Measurements from ENCODE around the gene CRBN.
A peak's percentile ranks its signal among the peaks of the same experiment; 100 is the strongest.

Gene CRBN

DNA sequence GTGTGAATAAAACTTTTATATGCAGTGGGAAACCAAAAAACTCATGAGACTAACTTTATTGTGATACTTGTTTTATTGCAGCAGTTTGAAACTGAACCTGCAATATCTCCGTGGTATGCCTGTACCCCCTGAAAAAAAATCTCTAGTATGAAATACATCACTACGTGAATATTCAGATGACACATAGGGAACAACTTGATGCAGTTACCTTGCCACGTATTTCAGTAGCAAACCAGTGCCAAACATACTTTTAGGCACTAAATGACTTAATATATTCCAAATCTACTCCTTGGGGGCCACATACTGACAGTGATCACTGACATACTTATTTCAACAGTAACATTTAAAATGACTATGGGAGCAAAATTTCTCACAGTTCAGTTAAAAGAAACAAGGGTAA, 13.8 kb downstream of the CRBN start:
- DNase-seq, result no peak

- no peak for DNase-seq
These were observed 14.2 kb downstream of the CRBN start for GRCh38 chr3:3165241-3165640.

- DNase-seq, result no peak
These were observed 18.7 kb downstream of the CRBN start for GRCh38 chr3:3160826-3161225.

DNA sequence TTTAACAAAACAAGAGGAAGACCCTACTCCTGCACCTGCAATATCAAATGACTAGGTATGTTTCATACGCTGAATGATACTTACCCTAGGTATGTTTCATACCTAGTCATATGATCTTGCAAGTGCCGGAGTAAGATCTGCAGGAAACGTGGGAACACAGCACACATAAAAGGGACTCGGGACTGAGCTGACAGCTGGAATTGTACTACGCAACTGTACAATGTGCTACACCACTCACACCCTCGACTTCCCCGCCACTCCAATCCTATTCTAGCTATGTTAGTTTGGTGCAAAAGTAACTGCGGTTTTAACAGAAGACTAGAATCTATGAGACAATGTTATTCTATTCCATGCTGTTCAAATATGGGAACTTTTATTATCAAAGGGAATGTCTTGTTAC, 22.0 kb downstream of the CRBN start:
- no peak for DNase-seq

DNA sequence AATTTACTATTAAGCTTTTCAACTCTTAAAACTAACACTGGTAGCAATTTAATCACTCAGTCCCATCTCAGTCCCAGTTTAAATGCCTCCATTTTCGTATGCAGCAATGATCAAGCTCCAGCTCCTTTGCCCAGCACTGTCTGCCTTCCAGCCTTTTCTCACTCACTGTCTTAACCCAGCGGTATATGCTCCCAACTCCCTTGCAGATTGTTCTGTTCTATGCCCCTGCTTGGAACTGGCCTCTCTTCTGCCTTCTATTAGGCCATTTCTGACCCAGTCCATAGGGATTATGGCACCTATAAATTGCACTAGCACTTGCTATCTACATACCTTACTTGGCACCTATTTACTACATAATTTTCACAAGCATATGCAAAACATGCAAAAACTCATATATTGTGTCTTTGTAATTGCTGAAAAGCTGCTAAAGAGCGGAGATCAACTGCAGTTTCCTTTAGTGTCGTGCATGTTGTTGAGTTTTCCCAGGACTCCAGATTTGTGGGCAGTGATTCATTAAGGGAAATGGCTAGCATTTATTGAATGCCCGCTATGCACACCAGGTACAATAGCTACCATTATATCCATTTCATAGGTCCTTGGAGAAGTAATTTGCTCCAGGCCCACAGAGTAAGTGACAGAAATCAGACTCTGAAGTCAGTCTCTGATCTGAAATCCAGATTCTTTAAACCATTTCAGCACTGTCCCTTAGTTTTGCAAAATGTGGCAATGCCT, 24.4 kb downstream of the CRBN start:
- DNase-seq, result no peak

GRCh38 chr3:3151513-3151912, 28.0 kb downstream of the CRBN start:
- DNase-seq, result no peak

GRCh38 chr3:3149560-3149959, 29.9 kb downstream of the CRBN start:
- DNase-seq, result no peak

DNA sequence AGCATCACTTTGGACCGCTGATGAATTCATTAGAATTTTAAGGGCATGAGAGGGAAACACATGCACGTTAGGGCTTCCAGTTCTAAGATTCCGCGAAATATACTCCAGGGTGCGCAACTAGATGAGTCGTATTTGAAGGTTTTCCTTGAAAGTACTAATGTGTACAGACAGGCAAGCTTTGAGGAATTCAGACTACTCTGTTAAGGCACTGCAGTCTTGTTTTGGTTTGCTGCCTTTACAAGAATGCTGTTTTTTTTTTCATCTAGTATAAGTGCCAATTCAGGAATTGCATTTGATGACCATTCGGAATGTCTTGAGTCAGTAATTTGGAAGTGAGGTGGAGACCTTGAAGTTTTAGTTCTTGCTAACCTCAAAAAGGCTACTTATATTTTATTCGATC, 33.7 kb downstream of the CRBN start:
- no peak for DNase-seq

DNA sequence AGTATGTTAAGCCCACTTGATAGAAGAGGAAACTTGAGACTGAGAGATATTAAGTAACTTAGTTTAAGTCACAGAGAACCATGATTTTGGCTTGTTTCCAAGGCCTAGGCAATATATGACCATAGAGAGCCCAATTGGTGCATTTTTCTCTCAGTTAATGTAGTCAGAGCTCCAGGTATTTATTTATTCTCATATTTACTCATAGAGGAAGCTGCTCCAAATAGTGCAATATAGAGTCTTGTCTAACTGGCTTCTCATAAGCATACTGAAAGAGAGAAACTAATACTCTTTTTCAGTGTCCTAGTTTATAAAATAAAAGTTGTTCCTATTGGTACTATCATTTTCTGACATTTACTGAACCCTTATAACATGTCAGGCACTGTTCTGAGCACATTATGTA, 37.6 kb downstream of the CRBN start:
- DNase-seq, result no peak

GRCh38 chr3:3137526-3137925, 42.0 kb downstream of the CRBN start:
- DNase-seq, result no peak

GRCh38 chr3:3134750-3135448, 44.6 kb downstream of the CRBN start:
- DNase-seq, result no peak

- no peak for DNase-seq
These were observed 46.0 kb downstream of the CRBN start for GRCh38 chr3:3133500-3133899.

GRCh38 chr3:3129579-3129978, 49.9 kb downstream of the CRBN start:
- DNase-seq, result no peak

GRCh38 chr3:3127432-3128010, 52.0 kb downstream of the CRBN start:
- no peak for DNase-seq

DNA sequence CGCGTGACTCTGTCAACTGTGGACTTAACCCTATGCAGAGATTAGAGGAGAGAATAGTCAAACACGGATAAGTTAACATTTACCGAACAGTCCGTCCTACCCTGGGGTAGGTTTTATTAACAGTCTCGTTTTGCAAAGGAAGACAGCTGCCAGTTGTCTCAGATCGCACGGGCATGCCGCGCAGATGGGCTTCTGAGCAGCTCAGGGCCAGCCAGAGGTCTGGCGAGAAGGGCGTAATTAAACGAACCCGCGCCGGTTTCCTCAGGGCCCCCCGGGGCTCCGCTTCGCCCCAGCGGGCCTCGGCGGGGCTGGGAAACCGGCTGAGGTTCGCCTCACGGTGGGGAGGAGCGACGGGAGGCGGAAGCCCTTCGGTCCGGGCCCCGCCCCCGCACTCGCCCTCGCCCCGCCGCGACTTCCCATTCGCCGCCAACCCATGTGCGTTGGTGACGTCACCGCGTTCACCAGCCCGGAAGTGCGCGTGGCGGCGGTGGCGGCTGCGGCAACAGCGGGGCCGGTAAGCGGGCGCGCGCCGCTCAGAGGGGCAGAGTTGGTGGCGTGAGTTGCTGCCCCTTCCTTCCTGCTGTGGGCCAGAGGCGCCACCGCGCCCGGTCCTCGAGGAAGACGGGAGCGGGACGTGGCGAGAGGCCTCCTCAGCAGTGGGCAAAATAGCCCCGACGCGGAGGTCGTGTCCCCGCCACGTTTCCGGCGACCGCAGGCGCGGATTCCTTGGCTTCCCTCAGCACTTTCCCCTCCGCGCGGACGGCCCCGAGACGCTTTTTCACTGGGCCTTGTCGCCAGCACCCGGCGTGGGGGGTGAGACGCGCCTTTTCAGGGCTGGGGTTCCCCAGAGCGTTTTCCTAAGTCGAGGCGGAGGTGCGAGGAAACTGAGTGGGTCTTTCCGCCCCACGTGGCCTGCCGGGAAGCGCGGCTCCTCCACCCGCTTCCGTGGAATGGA, 52.7 kb downstream of the CRBN start, which contains the start of gene TRNT1:
TSS of gene TRNT1 (plus strand) at position 464 of the 955 bp plus-strand sequence. CDS start 2,101 bp downstream, outside the sequence.
- peak; percentile 76 for DNase-seq

- DNase-seq, result no peak
These were observed 53.5 kb downstream of the CRBN start for GRCh38 chr3:3125977-3126376.

DNA sequence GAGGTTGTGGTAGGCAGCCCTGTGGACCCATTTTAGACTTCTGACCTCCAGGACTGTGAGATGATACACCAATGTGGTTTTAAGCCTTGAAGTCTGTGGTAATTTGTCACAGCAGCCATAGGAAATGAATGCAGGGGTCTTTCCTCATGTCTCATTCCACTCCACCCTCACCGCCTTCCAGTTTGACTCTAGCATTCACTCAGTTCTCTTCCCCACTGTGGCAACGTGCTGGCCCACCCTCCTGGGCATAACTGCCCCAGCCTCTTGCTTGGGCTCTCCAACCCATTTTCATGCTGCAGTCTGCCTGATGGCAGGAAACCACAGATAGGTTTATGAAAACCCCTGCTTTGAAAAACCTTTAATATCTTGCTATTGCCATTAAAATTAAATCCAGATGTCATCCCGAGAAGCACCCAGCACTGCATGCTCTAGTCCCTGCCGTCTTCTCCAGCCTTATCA, 60.1 kb downstream of the CRBN start:
- no peak for DNase-seq

- DNase-seq, result no peak
These were observed 61.8 kb downstream of the CRBN start for GRCh38 chr3:3117651-3118050.

DNA sequence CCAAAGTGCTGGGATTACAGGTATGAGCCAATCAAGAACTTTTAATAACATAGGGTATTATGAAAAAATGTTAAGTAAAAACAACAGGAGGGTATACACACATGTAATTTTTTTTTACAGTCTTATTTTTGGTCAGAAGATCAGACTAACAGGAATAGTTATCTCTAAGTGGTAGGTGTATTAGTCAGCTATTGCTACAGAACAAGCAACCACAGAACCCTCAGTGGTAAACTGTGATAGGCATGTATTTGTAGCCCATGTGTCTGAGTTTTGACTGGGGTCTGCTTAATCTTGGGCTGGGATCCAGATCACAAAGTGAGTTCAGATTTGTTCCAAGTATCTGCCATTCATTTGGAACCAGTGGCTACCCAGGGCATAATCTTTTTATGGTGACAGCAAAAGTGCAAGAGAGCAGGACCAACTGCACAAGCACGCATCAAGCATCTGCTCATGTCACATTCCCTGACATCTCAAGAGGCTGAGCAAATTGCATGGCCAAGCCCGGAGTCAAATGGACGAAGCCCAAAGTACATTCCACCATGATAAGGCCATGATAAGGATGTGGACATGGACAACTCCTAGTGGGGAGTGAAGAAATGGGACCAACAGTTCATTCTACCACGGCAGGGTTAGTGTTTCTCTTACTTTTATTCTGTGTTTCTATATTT, 66.3 kb downstream of the CRBN start:
- no peak for DNase-seq

- no peak for DNase-seq
These were observed 68.6 kb downstream of the CRBN start for GRCh38 chr3:3110749-3111361.

- DNase-seq, result peak; percentile 9
These were observed 69.2 kb downstream of the CRBN start, which contains the start of gene IL5RA for GRCh38 chr3:3110299-3110630. Gene IL5RA (minus strand): TSS chr3:3110374. CDS start chr3:3104984, 5,390 bp downstream.

All from NCI-H2029 treated with DMSO at 0.1 percent for 48 hours (cell line).